Endothelial cell of umbilical vein (primary cell): ENCODE results near the gene ADCY7. TPM values are rescaled to one million over a fixed set of nuclear protein-coding genes. Genes with fewer than 3 reads are reported as not detected.

Source experiments
- BruUV-seq: library from RNA; stranded (reverse); fragments of 400-500 nt; replicated peaks from 2 replicates; lab custom pipeline; 2021; lab: Mats Ljungman, UMichigan
- CTCF ChIA-PET: fragments of 300-600, 350-600 bp; sonication (Branson Sonifier 250); formaldehyde crosslinking; loops from one replicate; lab custom pipeline; 2021; ENCODE audit warnings: antibody characterized with exemption, inconsistent platforms; lab: Charles Lee
- POLR2A ChIA-PET: fragments of 300-600, 350-600 bp; sonication (Branson Sonifier 250); formaldehyde crosslinking; loops from one replicate; lab custom pipeline; 2021; ENCODE audit warnings: antibody characterized with exemption, inconsistent platforms; lab: Charles Lee
- DNase-seq: peaks from one replicate; pipeline ENCODE4 v3.0.0-alpha.2; 2011; ENCODE audit warnings: low read depth, low spot score
- FAIRE-seq: peaks from 2 replicates; lab custom pipeline; 2011; peaks lifted over from hg19 to GRCh38; lab: Jason Lieb, UNC
- H2AFZ ChIP-seq: 2 replicates; pipeline ENCODE4 v1.6.0; 2012; ENCODE audit warnings: low read depth, low read length, control low read depth, inconsistent platforms
- H3K27ac ChIP-seq: 2 replicates; pipeline ENCODE4 v1.5.1; 2011; ENCODE audit warnings: low read depth, mild to moderate bottlenecking, control low read depth, low read length, moderate library complexity; ENCODE audit not compliant: insufficient read depth
- H3K27me3 ChIP-seq, 2 experiments: 2 replicates each; pipeline versions ENCODE4 v1.6.0 to v1.6.1; 2011; ENCODE audit warnings: low read length in 2 of 2, mixed read lengths in 1 of 2; ENCODE audit not compliant: control insufficient read depth in 2 of 2, insufficient read depth in 2 of 2
- H3K36me3 ChIP-seq, 2 experiments: 2 replicates in 1 of 2; 3 replicates in 1 of 2; pipeline ENCODE4 v1.5.1; 2011; ENCODE audit warnings: low read length in 2 of 2, mild to moderate bottlenecking in 1 of 2, moderate library complexity in 1 of 2; ENCODE audit not compliant: control insufficient read depth in 2 of 2, insufficient read depth in 2 of 2; ENCODE audit errors: extremely low read depth in 1 of 2
- H3K4me1 ChIP-seq: 3 replicates; pipeline ENCODE4 v1.5.1; 2011; ENCODE audit warnings: mild to moderate bottlenecking, low read length; ENCODE audit not compliant: control insufficient read depth, insufficient read depth; ENCODE audit errors: extremely low read depth
- H3K4me2 ChIP-seq: 2 replicates; pipeline ENCODE4 v1.6.1; 2011; ENCODE audit warnings: low read length, control low read depth, mixed read lengths; ENCODE audit not compliant: insufficient read depth
- H3K4me3 ChIP-seq, 3 experiments: fragments of 200-600 bp in 1 of 3; sonication (generic), shearing (Covaris generic) in 1 of 3; replicated peaks in 1 of 3; 2 replicates each; pipeline ENCODE4 v1.5.1; 2011 to 2016; ENCODE audit warnings: control low read depth in 3 of 3, low read length in 3 of 3, mild to moderate bottlenecking in 2 of 3, inconsistent platforms in 1 of 3, low read depth in 1 of 3, moderate library complexity in 1 of 3; ENCODE audit not compliant: insufficient read depth in 1 of 3
- H3K79me2 ChIP-seq: 2 replicates; pipeline ENCODE4 v1.6.0; 2012; ENCODE audit warnings: low read length, inconsistent platforms; ENCODE audit not compliant: control insufficient read depth, insufficient read depth
- H3K9ac ChIP-seq: replicated peaks from 2 replicates; pipeline ENCODE3; 2011; ENCODE audit warnings: low read length, control low read depth; ENCODE audit not compliant: insufficient read depth; ENCODE audit errors: extremely low read depth
- H3K9me1 ChIP-seq: replicated peaks from 3 replicates; pipeline ENCODE4 v1.6.0; 2011; ENCODE audit warnings: mild to moderate bottlenecking, low read length; ENCODE audit not compliant: control insufficient read depth, insufficient read depth; ENCODE audit errors: extremely low read depth
- H3K9me3 ChIP-seq: replicated peaks from 2 replicates; pipeline ENCODE4 v1.5.1; 2012; ENCODE audit warnings: low read length, inconsistent platforms; ENCODE audit not compliant: control insufficient read depth, insufficient read depth
- H4K20me1 ChIP-seq: replicated peaks from 2 replicates; pipeline ENCODE3; 2011; ENCODE audit warnings: mild to moderate bottlenecking, low read length; ENCODE audit not compliant: control insufficient read depth, insufficient read depth; ENCODE audit errors: extremely low read depth
- CTCF ChIP-seq, 2 donors: IDR thresholded peaks; 1 replicate in 1 of 2; 2 replicates in 1 of 2; pipeline ENCODE4 v1.5.1; 2011; ENCODE audit warnings: low read length in 2 of 2, mild to moderate bottlenecking in 2 of 2, moderate library complexity in 2 of 2, control low read depth in 1 of 2, inconsistent platforms in 1 of 2, low read depth in 1 of 2; ENCODE audit not compliant: insufficient read depth in 1 of 2; ENCODE audit errors: extremely low read depth in 1 of 2
- EZH2 ChIP-seq: IDR thresholded peaks from 2 replicates; pipeline ENCODE4 v1.6.1; 2012; ENCODE audit warnings: borderline replicate concordance, low read depth, mild to moderate bottlenecking, moderate library complexity, low read length, inconsistent platforms; ENCODE audit not compliant: severe bottlenecking
- FOS ChIP-seq: IDR thresholded peaks from 2 replicates; pipeline ENCODE4 v1.6.1; 2011; ENCODE audit warnings: mild to moderate bottlenecking, low read length, moderate library complexity, borderline replicate concordance; ENCODE audit not compliant: insufficient read depth
- GATA2 ChIP-seq: IDR thresholded peaks from 2 replicates; pipeline ENCODE4 v1.7.0; 2011; ENCODE audit warnings: low read depth, mild to moderate bottlenecking, moderate library complexity, mixed read lengths, low read length; ENCODE audit not compliant: insufficient read length, insufficient read depth
- JUN ChIP-seq: IDR thresholded peaks from 2 replicates; pipeline ENCODE4 v1.6.1; 2011; ENCODE audit warnings: borderline replicate concordance, low read depth; ENCODE audit not compliant: insufficient read length, insufficient read depth
- MYC ChIP-seq: IDR thresholded peaks from one replicate; pipeline ENCODE4 v1.6.1; 2011; ENCODE audit warnings: mild to moderate bottlenecking, low read depth, low read length
- POLR2AphosphoS5 ChIP-seq: IDR thresholded peaks from 2 replicates; pipeline ENCODE4 v1.6.1; 2012; ENCODE audit warnings: low read depth, mild to moderate bottlenecking, control low read depth, low read length, moderate library complexity; ENCODE audit not compliant: insufficient read depth
- dilution Hi-C: fragments of 300-500 bp; cut with MboI; formaldehyde crosslinking; loops from one replicate; pipeline ENCODE4 v1.15.0; 2019; ENCODE audit warnings: low sequenced_read_pairs; ENCODE audit not compliant: extremely low pct_ligation_motif_present
- intact Hi-C: fragments of 100-400 bp; cut with micrococcal nuclease; formaldehyde crosslinking; loops from one replicate; pipeline ENCODE4 v1.10.0; 2022
- polyA plus RNA-seq, 4 experiments: library from polyadenylated mRNA; depleted of rRNA in 3 of 4; stranded (reverse) in 3 of 4; unstranded in 1 of 4; fragments of >200 nt; gene quantifications; 2 replicates each; pipeline versions ENCODE4 v1.2.1 to v1.2.3, GENCODE V29; 2011 to 2012; ENCODE audit warnings: missing spikeins in 1 of 4
- total RNA-seq: library from RNA; stranded (reverse); gene quantifications from 2 replicates; pipeline ENCODE4 v1.2.3, GENCODE V29; 2021

Gene ADCY7
- total and polyA plus RNA-seq, 2 donors (not counting 3 experiments of a cell fraction or from before 2014, with no cell fraction given), result 3.5 to 9.3 TPM

GRCh38 chr16:50254072-50254471 is 12.3 kb upstream of the ADCY7 start:
- intact Hi-C loops, result no loop called here
- Histone ChIP-seq H3K36me3 (no peaks in the 10 kb centered on the region), H3K27ac (no peak overlapping the region), H3K4me2 (no peak overlapping the region), H3K9ac (no peak overlapping the region), H2AFZ (no peak overlapping the region), H4K20me1 (no peaks in the 10 kb centered on the region), H3K27me3 (no peaks in the 10 kb centered on the region), H3K4me1 (no peaks in the 10 kb centered on the region), H3K9me3 (no peaks in the 10 kb centered on the region), H3K4me3 (no peak overlapping the region), H3K79me2 (no peaks in the 10 kb centered on the region), H3K9me1 (no peaks in the 10 kb centered on the region)
- no peak for DNase-seq
- no peak for TF ChIP-seq JUN
- no peak for TF ChIP-seq FOS
- no peak for TF ChIP-seq POLR2AphosphoS5
- TF ChIP-seq CTCF (IDR thresholded peaks at IDR 0.05; ENCODE audit: extremely low read depth in 1 of 2, insufficient read depth in 1 of 2, low read depth in 1 of 2, low read length in 2 of 2), result no peak
- no peak for TF ChIP-seq GATA2
- TF ChIP-seq EZH2, result no peak
- TF ChIP-seq MYC, result no peak
- FAIRE-seq, result no peak
- no TSS peak for BruUV-seq
- CTCF ChIA-PET, result interaction anchor here (1.2 to 1.9 kb wide), 6 partner anchors 9 to 411 kb away, joined by 3 to 11 read pairs (median 4); no protein-coding TSS in a partner anchor
- POLR2A ChIA-PET, result no interaction called here
- dilution Hi-C loops, result no loop called here
